DND-41 (cell line): ENCODE measurements around the gene LLGL1.

Experiments used
- CTCF ChIP-seq: IDR thresholded peaks from 2 replicates; pipeline ENCODE4 v1.5.1; 2012; ENCODE audit warnings: borderline replicate concordance, low read length, moderate library complexity, mild to moderate bottlenecking; ENCODE audit not compliant: poor library complexity, severe bottlenecking; ENCODE audit errors: extremely low read depth
- EZH2 ChIP-seq: IDR thresholded peaks from 3 replicates; pipeline ENCODE4 v1.6.1; 2012; ENCODE audit warnings: borderline replicate concordance, low read depth, mild to moderate bottlenecking, moderate library complexity, low read length, inconsistent platforms; ENCODE audit not compliant: severe bottlenecking

DNA sequence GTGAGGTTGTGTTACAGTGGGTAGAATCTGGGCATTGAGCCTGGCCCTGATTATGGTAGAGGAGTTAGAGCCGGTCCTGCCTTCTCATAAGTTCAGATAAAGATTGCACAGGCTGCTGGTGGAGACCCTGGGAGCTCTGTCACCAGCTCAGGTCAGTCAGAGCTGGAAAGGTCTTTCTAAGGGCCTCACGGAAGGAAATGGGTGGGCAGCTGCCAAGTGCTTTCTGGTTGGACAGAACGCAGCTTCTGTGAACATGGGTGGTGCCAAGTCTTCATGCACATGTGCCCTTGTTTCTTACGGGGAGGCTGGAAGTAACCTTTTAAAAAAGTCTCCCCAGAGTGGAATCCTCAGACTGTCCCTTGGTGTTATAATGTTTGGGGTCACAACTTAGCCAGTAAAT is 26.9 kb upstream of the LLGL1 start:
- TF ChIP-seq CTCF (no peak), EZH2 (no peak)
